Measurements from ENCODE around the gene TRIM47. TPM values are rescaled to one million over a fixed set of nuclear protein-coding genes. Genes with fewer than 3 reads are reported as not detected.

Gene TRIM47
- total RNA-seq, 1 experiment from 2014 or later, result 6.9 TPM

DNA sequence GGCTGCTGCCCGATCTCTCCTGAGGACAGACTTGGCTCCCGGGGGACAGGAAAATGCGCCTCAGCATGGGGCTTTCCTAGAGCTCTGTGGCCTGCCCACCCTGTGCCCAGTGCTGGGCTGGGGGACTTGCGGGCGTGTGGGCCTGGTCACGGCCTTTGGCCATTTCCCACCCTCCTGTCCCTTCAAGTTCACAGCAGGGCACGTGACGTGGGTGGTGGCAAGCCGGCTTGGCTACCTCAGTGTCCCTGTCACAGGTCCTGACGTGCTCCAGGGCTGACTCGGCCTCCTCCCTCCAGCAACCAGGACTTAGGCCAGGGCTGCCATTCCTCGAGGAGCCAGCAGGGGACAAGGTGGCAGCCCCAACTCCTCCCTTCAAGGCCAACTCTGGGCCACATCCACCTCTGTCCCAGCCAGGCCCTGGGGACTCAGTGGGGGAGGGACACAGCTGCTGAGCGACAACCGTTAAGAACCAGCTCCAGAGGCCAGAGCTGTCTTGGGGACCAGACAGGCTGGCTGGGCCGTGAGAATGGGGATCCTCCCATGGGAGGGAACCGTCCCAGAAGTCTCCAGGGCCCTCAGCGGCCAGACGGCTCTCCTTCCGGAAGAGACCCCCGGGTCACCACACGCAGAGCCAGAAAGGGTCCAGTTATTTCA lies 33.2 kb downstream of the TRIM47 start:
- Histone ChIP-seq H3K56ac (ENCODE audit: insufficient read length, low read depth, low read length) (no peak overlapping the region), H2BK5ac (ENCODE audit: insufficient read length, low read length) (no peak overlapping the region), H3K9ac (ENCODE audit: extremely low read depth, insufficient read length, low read length) (no peak overlapping the region), H3K4ac (ENCODE audit: low read depth, low read length) (no peak overlapping the region), H4K91ac (ENCODE audit: insufficient read length, low read depth, low read length) (no peak overlapping the region), H3K4me1 (ENCODE audit: insufficient read depth, low read length) (no peaks in the 10 kb centered on the region), H3K27ac (ENCODE audit: insufficient read length, low read depth, low read length) (no peak overlapping the region), H3K27me3 (ENCODE audit: insufficient read depth, low read length) (no peaks in the 10 kb centered on the region), H3K14ac (ENCODE audit: insufficient read depth, low read length) (no peak overlapping the region), H2BK120ac (ENCODE audit: low read depth, low read length, poor library complexity, severe bottlenecking) (no peak overlapping the region), H2AK5ac (ENCODE audit: insufficient read length, low read length) (no peak overlapping the region), H3T11ph (ENCODE audit: low read length) (no peak overlapping the region), H2AFZ (ENCODE audit: low read length) (no peak overlapping the region), H3K23me2 (ENCODE audit: insufficient read length, low read depth, low read length, poor library complexity, severe bottlenecking) (no peaks in the 10 kb centered on the region), H3K4me2 (ENCODE audit: insufficient read depth, insufficient read length, low read length) (no peak overlapping the region), H4K20me1 (ENCODE audit: control insufficient read depth, insufficient read depth, insufficient read length) (peaks cover 2% of the 10 kb centered on the region), H2BK15ac (ENCODE audit: low read depth, low read length) (no peak overlapping the region), H2BK20ac (ENCODE audit: low read depth, low read length, poor library complexity, severe bottlenecking) (no peak overlapping the region), H2BK12ac (ENCODE audit: insufficient read length, low read depth, low read length) (no peak overlapping the region), H3K23ac (ENCODE audit: insufficient read length, low read depth, low read length) (no peak overlapping the region), H3K9me3 (ENCODE audit: control insufficient read depth, low read depth, low read length) (no peaks in the 10 kb centered on the region), H3K79me2 (ENCODE audit: insufficient read depth, low read length) (no peaks in the 10 kb centered on the region), H4K5ac (ENCODE audit: insufficient read length, low read depth, low read length) (no peak overlapping the region), H3K18ac (ENCODE audit: insufficient read length, low read depth, low read length) (no peak overlapping the region), H3K79me1 (ENCODE audit: insufficient read depth, low read depth, low read length, poor library complexity, severe bottlenecking) (no peaks in the 10 kb centered on the region), H4K8ac (replicated peaks; ENCODE audit: insufficient read length, low read depth, low read length) (no peak overlapping the region)
- no peaks in the 10 kb centered on the region for H3K27me3 Mint-ChIP-seq (ENCODE audit: low read depth)
- peaks cover 20 to 44% (median 41%) of the 10 kb centered on the region in 3 experiments for H3K36me3 Mint-ChIP-seq (ENCODE audit: insufficient read depth in 1 of 3, low read depth in 3 of 3)
- no CpG with 5 or more reads among the region's 21 CpGs for WGBS (ENCODE audit: extremely low coverage, insufficient read length, low lambda C conversion rate)
- peak overlapping the region in 2 of 3 experiments; percentile 65 to 88; a peak in 2 of 7 replicates for H3K27ac Mint-ChIP-seq
- peaks cover 5 to 20% of the 10 kb centered on the region in 2 experiments; a peak in 3 of 4 replicates for H3K4me1 Mint-ChIP-seq
- peak; percentile 77 for TF ChIP-seq CTCF (conservative IDR thresholded peaks at IDR 0.05)
- no peaks in the 10 kb centered on the region for H3K9me3 Mint-ChIP-seq
- H3K4me3 Mint-ChIP-seq, result no peak overlapping the region; a peak in 1 of 5 replicates
- DNase-seq, result peak; percentile 96

All from H9 (cell line).